ENCODE results near the gene HSPH1.

- TF ChIP-seq CTCF (IDR thresholded peaks at IDR 0.05) (no peak), POLR2AphosphoS5 (IDR thresholded peaks at IDR 0.05) (no peak), POLR2A (IDR thresholded peaks at IDR 0.05) (no peak)
Measured at GRCh38 chr13:31136724-31137123, 25.0 kb downstream of the HSPH1 start.
